ENCODE measurements around the gene PCDHGA6. TPM values are rescaled to one million over a fixed set of nuclear protein-coding genes. Genes with fewer than 3 reads are reported as not detected.

Gene PCDHGA6
- total and polyA plus RNA-seq, 9 of the 15 experiments (the other 6 are each of a cell fraction or from before 2014, with no cell fraction given): 0.01 to 0.18 (median 0.09) TPM; not detected in 1

- peak; percentile 47 to 69 (median 64); a peak in 4 of 6 replicates for TF ChIP-seq CTCF (IDR thresholded peaks at IDR 0.05 in 2 of 3, conservative IDR thresholded peaks at IDR 0.05 in 1 of 3; ENCODE audit: insufficient read depth in 2 of 3, low read depth in 1 of 3, low read length in 3 of 3)
- no peak for TF ChIP-seq ATF1 (CRISPR knock-in tag; IDR thresholded peaks at IDR 0.05)
- no peak for TF ChIP-seq ATF1 (tag; IDR thresholded peaks at IDR 0.05)
- TF ChIP-seq MEF2A (IDR thresholded peaks at IDR 0.05; ENCODE audit: control insufficient read depth, low read depth, low read length): no peak
- TF ChIP-seq MTA2 (IDR thresholded peaks at IDR 0.05; ENCODE audit: low read depth): no peak
- no peak for TF ChIP-seq ZBTB33 (CRISPR knock-in tag; IDR thresholded peaks at IDR 0.05)
- no peak for TF ChIP-seq ZC3H11A (IDR thresholded peaks at IDR 0.05; ENCODE audit: low read depth, low read length)
- no peak for TF ChIP-seq ZNF589 (CRISPR knock-in tag; IDR thresholded peaks at IDR 0.05; ENCODE audit: low read depth)
- TF ChIP-seq HSF4 (CRISPR knock-in tag; IDR thresholded peaks at IDR 0.05; ENCODE audit: borderline replicate concordance): no peak
- peak; percentile 62; the same call in 1 of the 2 replicates for TF ChIP-seq L3MBTL2 (IDR thresholded peaks at IDR 0.05)
- no peak for TF ChIP-seq JUND (IDR thresholded peaks at IDR 0.05; ENCODE audit: borderline replicate concordance, low read depth, low read length)
- TF ChIP-seq JUND (tag; IDR thresholded peaks at IDR 0.05; ENCODE audit: borderline replicate concordance, low read depth, low read length): no peak
These were observed 18.7 kb upstream of the PCDHGA6 start, which contains the start of gene PCDHGA4 (continued) for GRCh38 chr5:141354900-141355469.
